GM23338 (cell line): ENCODE measurements around the gene DFFA. TPM values are rescaled to one million over a fixed set of nuclear protein-coding genes. Genes with fewer than 3 reads are reported as not detected.

Experiments
- ATAC-seq: fragments of 200-7000 bp; cut with Tn5 transposase; 3 replicates; pipeline ENCODE4 v1.9.1; 2020
- DNase-seq: peaks from one replicate; pipeline ENCODE4 v3.0.0-alpha.2; 2015; ENCODE audit warnings: low spot score
- H2AFZ ChIP-seq: fragments of 200-600 bp; sonication (generic); 2 replicates; pipeline ENCODE4 v1.8.0; 2016; ENCODE audit warnings: antibody characterized with exemption, mild to moderate bottlenecking, moderate library complexity
- H3F3A ChIP-seq: fragments of 200-600 bp; sonication (generic); replicated peaks from 2 replicates; pipeline ENCODE4 v1.8.0; 2017; ENCODE audit warnings: antibody characterized with exemption, mixed run types, low read depth
- H3K27ac ChIP-seq: fragments of 200-600 bp; sonication (generic); 2 replicates; pipeline ENCODE4 v1.6.1; 2016; ENCODE audit warnings: low read depth
- H3K27me3 ChIP-seq: fragments of 200-600 bp; sonication (generic); 2 replicates; pipeline ENCODE4 v1.8.0; 2016; ENCODE audit warnings: mild to moderate bottlenecking, mixed run types, moderate library complexity; ENCODE audit not compliant: insufficient read depth
- H3K36me3 ChIP-seq: fragments of 200-600 bp; sonication (generic); 2 replicates; pipeline ENCODE4 v1.8.0; 2016; ENCODE audit warnings: mild to moderate bottlenecking; ENCODE audit not compliant: insufficient read depth
- H3K4me1 ChIP-seq: fragments of 200-600 bp; sonication (generic); 2 replicates; pipeline ENCODE4 v1.8.0; 2016; ENCODE audit warnings: mild to moderate bottlenecking, moderate library complexity; ENCODE audit not compliant: insufficient read depth
- H3K4me2 ChIP-seq: fragments of 200-600 bp; sonication (generic); 2 replicates; pipeline ENCODE4 v1.7.1; 2017; ENCODE audit warnings: mixed run types
- H3K4me3 ChIP-seq: fragments of 200-600 bp; sonication (generic); 2 replicates; pipeline ENCODE4 v1.6.1; 2016; ENCODE audit warnings: mixed run types
- H3K79me2 ChIP-seq: fragments of 200-600 bp; sonication (generic); replicated peaks from 2 replicates; pipeline ENCODE4 v1.8.0; 2017; ENCODE audit warnings: mild to moderate bottlenecking; ENCODE audit not compliant: insufficient read depth
- H3K9me2 ChIP-seq: fragments of 200-600 bp; sonication (generic); 2 replicates; pipeline ENCODE4 v1.8.0; 2017; ENCODE audit not compliant: insufficient read depth
- H4K20me1 ChIP-seq: fragments of 200-600 bp; sonication (generic); replicated peaks from 2 replicates; pipeline ENCODE4 v1.8.0; 2017; ENCODE audit warnings: mild to moderate bottlenecking; ENCODE audit not compliant: insufficient read depth
- H3K27ac Mint-ChIP-seq: 2 replicates; pipeline ENCODE4 v1.8.0; 2020; ENCODE audit warnings: inconsistent platforms, mild to moderate bottlenecking, moderate library complexity, mixed read lengths
- H3K27me3 Mint-ChIP-seq: 3 replicates; pipeline ENCODE4 v1.8.0; 2022; ENCODE audit warnings: low read depth, mild to moderate bottlenecking, moderate library complexity, mixed read lengths, inconsistent platforms; ENCODE audit not compliant: insufficient read depth, poor library complexity
- H3K36me3 Mint-ChIP-seq: 3 replicates; pipeline ENCODE4 v1.8.0; 2021; ENCODE audit warnings: low read depth, mild to moderate bottlenecking, inconsistent platforms, moderate library complexity, mixed read lengths
- H3K4me1 Mint-ChIP-seq: 3 replicates; pipeline ENCODE4 v1.8.0; 2020; ENCODE audit warnings: mild to moderate bottlenecking, inconsistent platforms, mixed read lengths
- H3K4me3 Mint-ChIP-seq: 3 replicates; pipeline ENCODE4 v1.8.0; 2021; ENCODE audit warnings: moderate library complexity, mild to moderate bottlenecking, inconsistent platforms, mixed read lengths
- H3K9me3 Mint-ChIP-seq: 3 replicates; pipeline ENCODE4 v1.8.0; 2020; ENCODE audit warnings: moderate library complexity, mild to moderate bottlenecking, inconsistent platforms, mixed read lengths
- CREB1 ChIP-seq: fragments of 250-450 bp; sonication (Bioruptor Pico); IDR thresholded peaks from 2 replicates; pipeline ENCODE4 v1.5.0; 2020; ENCODE audit warnings: low read depth, mild to moderate bottlenecking, moderate library complexity
- CTCF ChIP-seq, 2 experiments: fragments of 200-600 bp in 1 of 2; sonication (generic) in 1 of 2; conservative IDR thresholded peaks; 2 replicates each; pipeline versions ENCODE4 v1.5.1 to v1.6.1; 2016 to 2017; ENCODE audit warnings: antibody characterized with exemption in 2 of 2, low read depth in 2 of 2, mild to moderate bottlenecking in 2 of 2, moderate library complexity in 1 of 2
- ETS1 ChIP-seq: IDR thresholded peaks from 2 replicates; pipeline ENCODE4 v1.6.1; 2016; ENCODE audit warnings: antibody characterized with exemption
- EZH2 ChIP-seq: fragments of 200-600 bp; sonication (generic); IDR thresholded peaks from one replicate; pipeline ENCODE4 v1.8.0; 2017; ENCODE audit warnings: antibody characterized with exemption, mild to moderate bottlenecking, low read depth; ENCODE audit not compliant: unreplicated experiment
- EZH2phosphoT487 ChIP-seq: fragments of 200-600 bp; sonication (generic); IDR thresholded peaks from one replicate; pipeline ENCODE4 v1.8.1; 2018; ENCODE audit warnings: antibody characterized with exemption; ENCODE audit not compliant: unreplicated experiment
- JUNB ChIP-seq: IDR thresholded peaks from one replicate; pipeline ENCODE4 v1.6.1; 2016; ENCODE audit warnings: antibody characterized with exemption; ENCODE audit not compliant: unreplicated experiment
- NANOG ChIP-seq: IDR thresholded peaks from 2 replicates; pipeline ENCODE4 v1.6.1; 2016; ENCODE audit warnings: antibody characterized with exemption, borderline replicate concordance
- POLR2AphosphoS5 ChIP-seq: IDR thresholded peaks from 2 replicates; pipeline ENCODE4 v1.6.1; 2016; ENCODE audit warnings: antibody characterized with exemption, low read depth
- STAT1 ChIP-seq: IDR thresholded peaks from one replicate; pipeline ENCODE4 v1.6.1; 2016; ENCODE audit warnings: antibody characterized with exemption; ENCODE audit not compliant: unreplicated experiment
- ZNF114 ChIP-seq: fragments of 250-450 bp; sonication (Bioruptor Pico); IDR thresholded peaks from 2 replicates; pipeline ENCODE4 v1.5.0; 2020; ENCODE audit warnings: mild to moderate bottlenecking, moderate library complexity
- ZNF331 ChIP-seq: fragments of 250-450 bp; sonication (Bioruptor Pico); IDR thresholded peaks from 2 replicates; pipeline ENCODE4 v1.5.0; 2020; ENCODE audit warnings: low read depth, mild to moderate bottlenecking, moderate library complexity
- long read RNA-seq: library from polyadenylated mRNA; unstranded; transcript quantifications from one replicate; pipeline ENCODE4 v2.0.0, GENCODE V29; 2020; ENCODE audit not compliant: unreplicated experiment
- polyA plus RNA-seq: library from polyadenylated mRNA; unstranded; fragments of >200 nt; fragmentation: Nextera tagmentation; extraction: Ambion mirVana; gene quantifications from 2 replicates; pipeline ENCODE4 v1.2.1, GENCODE V29; 2016
- total RNA-seq: library from RNA; depleted of rRNA; stranded (reverse); fragments of >200 nt; shearing (Covaris generic); gene quantifications from 2 replicates; pipeline ENCODE4 v1.2.3, GENCODE V29; 2014; rRNA removed

DFFA gene
- 77.4 and 82.0 TPM in 2 replicates for total RNA-seq
- 61.4 and 65.2 TPM in 2 replicates for polyA plus RNA-seq
- long read RNA-seq, full-length matches to known transcripts = 116 of 127 reads
- long read RNA-seq, partial matches to known transcripts = 2 of 127 reads
- long read RNA-seq, other reads (novel, unspliced or antisense) = 9 of 127 reads

- H3K4me2 ChIP-seq = peak within 1 kb of the TSS; percentile 79
- H3K36me3 Mint-ChIP-seq = peaks cover 31% of the 10 kb centered on the region
- H3K27me3 ChIP-seq = no peaks in the 10 kb centered on the region
- H4K20me1 ChIP-seq = peaks cover 35% of the 10 kb centered on the region
- H3K79me2 ChIP-seq = peaks cover 62% of the 10 kb centered on the region
- TF ChIP-seq CREB1 (CRISPR knock-in tag) (peak; percentile 69), STAT1 (no peak), CTCF (conservative IDR thresholded peaks at IDR 0.05; ENCODE audit: low read depth in 2 of 2) (peak in 1 of 2 experiments; percentile 8; a peak in 1 of 4 replicates), POLR2AphosphoS5 (peak; percentile 98), ETS1 (peak; percentile 100), NANOG (no peak)
- H3K9me3 Mint-ChIP-seq = no peaks in the 10 kb centered on the region
- H3K4me1 ChIP-seq = peaks cover 20% of the 10 kb centered on the region
- peaks cover 11% of the 10 kb centered on the region for H3K27me3 Mint-ChIP-seq
- H3K4me3 ChIP-seq = peak within 1 kb of the TSS; percentile 78
- peak; percentile 85 for ATAC-seq
- H3K36me3 ChIP-seq = peaks cover 16% of the 10 kb centered on the region
- peak; percentile 100 for DNase-seq
- H3K4me3 Mint-ChIP-seq = peak within 1 kb of the TSS; percentile 97
- no peaks in the 10 kb centered on the region for H3K9me2 ChIP-seq
- peak within 1 kb of the TSS; percentile 27; the same call in 1 of the 2 replicates for H3K27ac ChIP-seq
- peak within 1 kb of the TSS; percentile 89 for H2AFZ ChIP-seq
- H3F3A ChIP-seq = peaks cover 17% of the 10 kb centered on the region
- peaks cover 22% of the 10 kb centered on the region for H3K4me1 Mint-ChIP-seq
- H3K27ac Mint-ChIP-seq = peak within 1 kb of the TSS; percentile 97
These were observed at the start of gene DFFA for GRCh38 chr1:10472220-10473144. DFFA (minus strand) TSS chr1:10472529; CDS start chr1:10472458, 71 bp downstream.

GRCh38 chr1:10521537-10522157 lies 49.3 kb upstream of the DFFA start:
- Mint-ChIP-seq H3K27me3 (no peaks in the 10 kb centered on the region), H3K27ac (no peak overlapping the region), H3K4me1 (peaks cover 52% of the 10 kb centered on the region), H3K36me3 (no peaks in the 10 kb centered on the region; the same call in 2 of the 3 replicates), H3K9me3 (no peaks in the 10 kb centered on the region), H3K4me3 (no peak overlapping the region)
- Histone ChIP-seq H3K9me2 (no peaks in the 10 kb centered on the region), H3F3A (no peaks in the 10 kb centered on the region; the same call in 1 of the 2 replicates), H3K36me3 (no peaks in the 10 kb centered on the region), H2AFZ (no peak overlapping the region), H4K20me1 (peaks cover 5% of the 10 kb centered on the region; the same call in 1 of the 2 replicates), H3K4me2 (no peak overlapping the region), H3K79me2 (peaks cover 47% of the 10 kb centered on the region), H3K27me3 (no peaks in the 10 kb centered on the region), H3K27ac (no peak overlapping the region), H3K4me3 (no peak overlapping the region), H3K4me1 (peaks cover 43% of the 10 kb centered on the region)
- no peak for ATAC-seq
- DNase-seq = no peak
- no peak for TF ChIP-seq EZH2
- TF ChIP-seq ETS1 = no peak
- no peak for TF ChIP-seq CTCF (conservative IDR thresholded peaks at IDR 0.05; ENCODE audit: low read depth in 2 of 2)
- no peak for TF ChIP-seq JUNB
- no peak for TF ChIP-seq POLR2AphosphoS5
- no peak for TF ChIP-seq ZNF114 (CRISPR knock-in tag)
- TF ChIP-seq EZH2phosphoT487 = no peak
- no peak for TF ChIP-seq CREB1 (CRISPR knock-in tag)
- TF ChIP-seq NANOG = no peak
- no peak for TF ChIP-seq ZNF331 (CRISPR knock-in tag)
